HG03135 (cell line): ENCODE measurements around the gene ADPRHL1.

ENCODE experiments used
- ATAC-seq: cut with Tn5 transposase; IDR thresholded peaks from one replicate; pipeline ENCODE4 v1.9.1; 2021; ENCODE audit warnings: mild to moderate bottlenecking, moderate library complexity; ENCODE audit not compliant: unreplicated experiment

The ADPRHL1 gene

DNA sequence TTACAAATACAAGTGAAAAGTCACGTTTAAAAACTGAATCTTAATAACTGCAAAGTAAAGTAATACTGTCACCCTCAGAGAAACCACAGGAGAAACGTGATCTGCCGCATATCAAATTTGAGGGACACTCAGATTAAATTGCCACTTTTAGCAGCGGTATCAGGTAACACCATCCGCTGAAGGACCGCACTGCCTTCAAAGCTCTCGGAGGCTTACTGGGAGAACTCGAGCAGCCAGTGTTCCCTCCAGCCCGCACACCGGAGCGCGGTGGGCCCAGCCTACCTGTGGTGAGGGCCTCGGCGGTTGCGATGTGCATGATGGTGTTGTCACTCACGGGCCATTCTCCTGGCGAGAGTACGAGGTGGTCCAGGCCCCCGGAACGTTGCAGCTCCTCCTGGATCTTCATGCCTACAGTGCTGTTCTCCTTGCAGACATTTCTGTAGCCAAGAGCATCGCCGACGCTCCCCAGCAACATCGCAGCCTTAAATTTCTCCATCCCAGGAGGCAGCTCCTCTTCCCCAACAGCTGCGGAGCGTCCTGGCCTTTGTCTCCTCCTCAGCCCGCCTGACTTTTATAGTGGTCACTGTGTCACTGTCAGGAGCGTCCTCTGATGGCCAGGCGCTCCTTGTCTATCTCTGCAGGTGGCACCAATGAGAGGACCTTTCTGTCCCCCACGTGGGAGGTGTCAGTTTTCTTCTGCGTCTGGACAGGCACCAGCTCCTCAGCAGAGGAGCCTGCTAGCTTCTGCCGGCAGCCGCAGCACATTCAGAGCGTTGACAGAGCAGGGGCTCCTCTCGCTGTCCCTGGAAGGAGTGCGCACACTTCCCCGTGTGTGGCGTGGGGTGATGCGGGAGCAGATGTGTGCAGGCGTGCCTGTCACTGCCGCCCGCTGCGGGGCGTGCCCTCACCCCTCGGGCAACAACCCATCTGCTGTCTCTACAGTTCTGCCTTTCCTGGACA lies at the start of gene ADPRHL1:
ADPRHL1 (minus strand) TSS at position 547 of the 960 bp plus-strand sequence; CDS start at position 496, 51 bp downstream.
- no peak for ATAC-seq

DNA sequence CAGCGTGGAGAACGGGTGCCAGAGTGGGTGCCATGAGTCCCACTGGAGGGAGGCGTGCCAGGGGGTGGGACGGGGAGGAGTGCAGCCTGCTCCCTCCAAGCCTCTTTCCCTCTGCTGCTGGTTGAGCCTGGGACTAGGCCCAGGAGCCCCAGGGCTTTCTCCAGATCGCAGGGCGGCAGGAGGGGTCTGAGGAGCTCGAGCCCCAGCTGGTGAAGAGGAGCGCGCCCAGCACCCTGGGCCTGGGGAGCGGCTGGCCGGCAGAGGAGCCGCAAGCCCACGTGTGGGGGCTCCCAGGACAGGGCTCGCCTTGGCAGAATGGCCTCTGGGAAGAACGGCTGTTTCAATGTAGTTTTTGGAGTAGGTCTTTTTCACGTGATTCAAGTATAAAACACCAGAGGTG lies 49.4 kb upstream of the ADPRHL1 start:
- ATAC-seq = no peak

DNA sequence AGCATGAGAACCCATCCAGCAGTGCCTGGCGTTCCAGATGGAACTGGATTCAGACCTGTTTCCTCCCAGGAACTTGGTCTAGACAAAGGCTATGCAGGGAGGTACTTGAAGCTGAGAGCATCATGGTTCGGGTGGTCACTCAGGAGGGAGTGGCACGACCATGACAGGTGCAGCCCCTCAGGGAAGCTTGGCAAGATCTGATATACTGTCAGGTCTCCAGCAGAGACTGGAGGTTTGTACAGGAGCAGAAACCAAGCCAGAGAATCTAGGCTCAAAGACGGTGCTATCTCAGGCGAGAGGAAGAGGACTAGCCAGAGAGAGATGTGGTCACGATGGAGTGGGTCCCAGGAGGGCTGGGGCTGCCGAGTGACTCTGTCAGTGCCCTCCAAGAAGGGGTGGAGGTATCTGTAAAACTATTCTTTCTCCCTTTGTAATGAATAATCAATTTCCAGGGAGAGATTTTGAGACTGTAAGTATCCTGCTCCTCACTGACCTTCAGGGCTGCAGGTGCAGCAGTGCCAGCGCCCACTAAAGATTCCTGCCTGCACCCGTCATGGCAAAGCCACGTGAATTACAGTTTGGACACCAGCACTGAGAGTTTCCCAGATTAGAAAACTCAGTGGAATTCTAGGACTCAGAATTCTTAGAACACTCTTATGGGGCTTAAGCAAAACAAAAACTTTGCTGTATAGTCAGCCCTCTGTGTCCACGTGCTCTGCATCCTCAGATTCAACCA lies 47.4 kb upstream of the ADPRHL1 start:
- ATAC-seq = no peak

DNA sequence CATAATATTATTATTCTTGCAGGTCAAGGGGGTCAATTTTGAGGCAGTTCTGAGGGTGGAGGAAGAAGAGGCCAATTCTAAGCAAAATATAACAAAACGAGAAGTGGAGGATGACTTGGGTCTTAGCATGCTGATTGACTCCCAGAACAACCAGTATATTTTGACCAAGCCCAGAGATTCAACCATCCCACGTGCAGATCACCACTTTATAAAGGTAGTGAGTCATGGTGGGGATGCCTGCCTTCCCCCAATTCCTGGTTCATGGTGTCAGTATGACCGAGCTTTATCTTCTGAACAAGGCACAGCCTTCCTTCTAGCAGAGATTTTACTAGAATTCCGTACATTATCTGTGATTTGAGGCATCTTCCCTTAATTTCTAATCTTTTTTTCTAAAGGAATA lies 46.6 kb upstream of the ADPRHL1 start:
- no peak for ATAC-seq

DNA sequence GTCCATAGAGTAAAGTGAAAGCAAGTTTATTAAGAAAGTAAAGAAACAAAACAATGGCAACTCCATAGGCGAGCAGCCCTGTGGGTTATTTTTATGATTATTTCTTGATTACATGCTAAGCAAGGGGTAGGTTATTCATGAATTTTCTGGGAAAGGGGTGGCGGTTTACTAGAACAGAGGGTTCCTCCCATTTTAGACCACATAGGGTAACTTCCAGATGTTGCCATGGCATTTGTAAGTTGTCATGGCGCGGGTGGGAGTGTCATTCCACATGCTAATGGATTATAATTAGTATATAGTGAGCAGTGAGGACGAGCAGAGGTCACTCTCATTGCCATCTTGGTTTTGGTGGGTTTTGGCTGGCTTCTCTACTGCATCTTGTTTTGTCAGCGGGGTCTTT lies 45.6 kb upstream of the ADPRHL1 start:
- no peak for ATAC-seq

DNA sequence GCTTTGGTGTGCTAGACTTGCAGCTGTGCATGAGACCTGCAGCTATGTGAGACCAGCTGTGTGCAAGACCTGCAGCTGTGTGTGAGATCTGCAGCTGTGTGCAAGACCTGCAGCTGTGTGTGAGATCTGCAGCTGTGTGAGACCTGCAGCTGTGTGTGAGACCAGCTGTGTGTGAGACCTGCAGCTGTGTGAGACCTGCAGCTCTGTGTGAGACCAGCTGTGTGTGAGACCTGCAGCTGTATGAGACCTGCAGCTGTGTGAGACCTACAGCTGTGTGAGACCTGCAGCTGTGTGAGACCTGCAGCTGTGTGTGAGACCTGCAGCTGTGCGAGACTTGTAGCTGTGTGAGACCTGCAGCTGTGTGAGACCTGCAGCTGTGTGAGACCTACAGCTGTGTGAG lies 43.9 kb upstream of the ADPRHL1 start:
- no peak for ATAC-seq

DNA sequence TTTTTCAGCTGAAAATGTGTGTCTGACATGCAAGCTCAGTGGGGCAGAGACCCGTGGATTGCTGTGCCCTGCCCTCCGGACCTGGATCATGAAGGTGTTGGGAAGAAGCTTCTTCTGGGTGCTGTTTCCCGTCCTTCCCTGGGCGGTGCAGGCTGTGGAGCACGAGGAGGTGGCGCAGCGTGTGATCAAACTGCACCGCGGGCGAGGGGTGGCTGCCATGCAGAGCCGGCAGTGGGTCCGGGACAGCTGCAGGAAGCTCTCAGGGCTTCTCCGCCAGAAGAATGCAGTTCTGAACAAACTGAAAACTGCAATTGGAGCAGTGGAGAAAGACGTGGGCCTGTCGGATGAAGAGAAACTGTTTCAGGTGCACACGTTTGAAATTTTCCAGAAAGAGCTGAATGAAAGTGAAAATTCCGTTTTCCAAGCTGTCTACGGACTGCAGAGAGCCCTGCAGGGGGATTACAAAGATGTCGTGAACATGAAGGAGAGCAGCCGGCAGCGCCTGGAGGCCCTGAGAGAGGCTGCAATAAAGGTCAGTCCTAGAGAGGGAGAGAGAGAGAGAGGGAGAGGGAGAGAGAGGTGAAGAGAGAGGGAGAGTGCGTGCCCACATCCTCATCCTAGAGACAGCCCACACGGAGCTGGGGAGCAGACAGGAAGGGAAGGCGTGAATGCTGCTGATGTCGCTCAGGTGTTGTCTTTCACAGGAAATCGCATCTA lies 42.4 kb upstream of the ADPRHL1 start:
- no peak for ATAC-seq

DNA sequence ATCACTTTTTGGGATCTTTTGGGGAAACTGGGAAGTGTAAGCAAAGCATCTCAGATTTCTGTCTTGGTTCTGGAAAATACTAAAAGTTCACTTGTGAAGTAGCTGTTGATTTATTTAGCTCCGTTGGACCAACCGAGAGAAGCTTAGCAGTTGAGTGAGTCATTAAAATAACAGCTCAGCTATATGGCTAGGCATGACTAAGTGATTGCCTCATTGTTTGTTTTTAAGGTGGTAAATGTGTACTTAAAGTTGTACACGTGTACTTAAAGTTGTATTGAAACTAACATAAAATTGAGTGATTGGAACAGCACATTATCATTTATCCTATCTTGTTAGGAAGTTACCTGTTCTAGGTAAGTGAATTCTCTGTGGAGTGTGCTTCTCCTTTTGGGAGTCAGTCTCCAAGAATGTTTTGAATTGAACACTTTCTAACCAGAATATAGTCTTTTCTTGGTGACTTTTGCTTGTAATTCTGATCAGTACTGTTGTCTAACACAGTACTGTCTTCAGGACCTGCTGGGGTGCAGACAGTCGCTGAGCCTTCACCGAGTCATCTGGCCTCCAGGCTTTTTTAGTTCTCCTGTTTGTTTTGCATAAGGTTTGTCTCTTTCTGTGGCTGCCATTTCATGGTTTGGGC lies 40.1 kb upstream of the ADPRHL1 start:
- no peak for ATAC-seq

DNA sequence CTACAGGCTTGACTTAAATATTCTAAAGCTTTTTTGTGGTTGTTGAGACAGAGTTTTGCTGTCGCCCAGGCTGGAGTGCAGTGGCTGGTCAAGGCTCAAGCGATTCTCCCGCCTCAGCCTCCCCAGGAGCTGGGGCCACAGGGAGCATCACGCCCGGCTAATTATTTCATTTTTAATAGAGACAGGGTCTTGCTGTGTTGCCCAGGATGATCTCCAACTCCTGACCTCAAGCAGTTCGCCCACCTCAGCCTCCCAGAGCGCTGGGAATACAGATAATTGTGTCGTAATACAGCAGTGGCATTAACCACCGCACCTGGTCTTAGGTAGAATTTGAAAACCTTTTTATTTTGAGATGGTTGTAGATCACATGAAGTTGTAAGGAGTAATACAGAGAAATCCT lies 38.7 kb upstream of the ADPRHL1 start:
- no peak for ATAC-seq

DNA sequence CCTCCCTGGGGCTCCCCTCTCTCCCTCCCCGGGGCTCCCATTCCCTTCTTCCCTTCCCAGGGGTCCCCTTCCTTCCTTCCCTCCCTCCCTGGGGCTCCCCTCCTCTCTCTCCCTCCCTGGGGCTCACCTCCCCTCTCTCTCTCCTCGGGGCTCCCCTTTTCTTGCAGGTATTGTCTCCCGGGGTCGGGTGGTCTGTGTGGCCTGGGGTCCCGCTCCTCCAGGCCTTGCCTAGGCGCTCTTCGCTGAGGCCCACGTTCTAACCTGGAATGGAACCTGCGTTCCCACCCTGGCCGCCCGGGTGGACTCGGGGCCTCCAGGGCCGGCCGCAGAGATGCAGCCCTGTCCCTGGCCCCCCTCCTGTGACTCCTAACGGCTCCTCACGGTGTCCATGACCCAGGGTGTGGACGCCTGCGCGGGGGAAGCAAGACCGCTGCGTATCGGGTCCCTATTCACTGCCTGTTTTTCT lies 38.2 kb upstream of the ADPRHL1 start:
- ATAC-seq = no peak

DNA sequence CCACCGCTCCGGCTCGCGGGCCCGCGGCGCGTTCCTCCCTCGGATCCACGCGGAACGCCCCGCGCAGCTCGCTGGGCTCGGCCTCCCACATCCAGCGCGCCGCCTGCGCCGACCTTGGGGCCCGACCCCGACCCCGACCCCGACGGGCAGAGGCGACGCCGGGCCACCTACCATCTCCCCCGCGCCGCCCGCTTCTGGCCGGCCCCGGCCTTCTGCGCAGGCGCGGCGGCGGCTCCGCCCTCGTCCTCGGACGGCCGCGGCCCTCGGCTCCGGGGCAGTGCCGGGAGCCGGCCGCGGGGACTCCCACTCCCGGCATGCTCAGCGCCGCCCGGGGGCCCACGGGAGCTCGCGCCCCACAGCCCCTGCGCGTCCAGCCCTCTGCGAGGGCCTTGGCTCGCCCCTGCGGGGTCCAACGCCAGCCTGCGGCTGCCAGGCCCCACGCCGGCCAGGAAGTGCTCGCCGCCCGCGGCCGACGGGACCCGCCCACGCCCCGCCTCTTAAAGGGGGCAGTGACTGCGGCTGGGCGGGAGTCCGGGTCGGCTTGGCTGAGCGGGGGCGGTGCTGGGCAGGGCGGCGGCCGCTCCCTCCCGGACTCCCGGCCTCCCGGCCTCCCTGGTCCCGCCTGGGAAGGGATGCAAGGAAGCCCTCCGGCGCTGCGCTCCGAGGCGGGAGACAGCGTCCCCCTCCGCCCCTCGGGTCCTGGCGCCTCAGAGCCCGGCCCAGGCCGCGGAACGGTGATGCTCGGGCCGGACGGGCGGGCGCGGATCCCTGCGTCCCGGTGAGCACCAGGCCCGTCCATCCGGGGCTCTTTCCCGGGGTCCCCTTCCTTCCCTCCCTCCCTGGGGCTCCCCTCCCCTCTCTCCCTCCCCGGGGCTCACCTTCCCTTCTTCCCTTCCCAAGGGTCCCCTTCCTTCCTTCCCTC lies 37.5 kb upstream of the ADPRHL1 start, which contains the start of gene DCUN1D2:
DCUN1D2 (minus strand) TSS at position 216 of the 922 bp plus-strand sequence; CDS start at position 174, 42 bp downstream.
- peak; percentile 82 for ATAC-seq

DNA sequence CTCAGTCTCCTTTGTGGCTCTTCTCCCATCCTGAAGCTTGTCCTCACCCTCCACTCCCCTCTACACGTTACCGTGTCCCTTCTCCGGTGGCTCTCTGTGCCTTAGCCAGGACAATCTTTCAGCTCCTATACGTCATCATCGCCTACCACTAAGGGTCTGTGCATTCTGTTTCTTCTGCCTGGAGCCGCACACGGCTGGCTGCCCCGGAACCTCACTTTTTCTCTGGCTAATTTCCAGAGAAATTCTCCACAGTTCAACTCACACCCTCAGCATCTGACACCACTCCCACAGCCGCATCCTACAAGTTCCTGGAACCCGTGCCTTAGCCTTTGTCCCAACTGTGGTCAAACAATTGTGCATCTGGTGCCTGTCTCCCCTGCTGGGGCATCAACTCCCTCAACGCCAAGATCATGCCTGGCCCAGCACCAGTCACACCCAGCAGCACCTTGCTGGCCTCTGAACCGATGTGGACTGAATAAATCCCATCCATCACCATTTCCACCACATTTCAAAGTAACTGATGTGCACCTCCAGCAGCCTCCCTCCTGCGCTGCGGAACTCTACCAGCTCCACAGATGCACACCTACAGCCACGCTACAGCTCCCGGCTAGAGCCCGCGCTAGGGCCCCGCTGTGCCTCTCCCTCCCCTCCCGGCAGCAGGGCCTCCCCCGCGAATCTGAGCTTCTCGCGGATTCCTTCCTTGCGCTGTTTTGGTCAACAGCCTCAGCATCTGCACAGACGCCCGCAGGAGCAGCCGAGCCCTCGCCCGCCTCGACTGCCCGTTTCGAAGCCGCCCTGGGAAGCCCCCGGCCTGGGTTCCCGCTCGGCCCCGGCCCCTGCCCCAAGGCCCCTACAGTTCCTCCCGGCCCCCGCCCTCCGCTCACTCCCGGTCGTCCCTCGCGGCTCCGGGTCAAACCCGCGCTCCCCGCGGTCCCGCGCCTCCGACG lies 36.5 kb upstream of the ADPRHL1 start:
- peak; percentile 22 for ATAC-seq

DNA sequence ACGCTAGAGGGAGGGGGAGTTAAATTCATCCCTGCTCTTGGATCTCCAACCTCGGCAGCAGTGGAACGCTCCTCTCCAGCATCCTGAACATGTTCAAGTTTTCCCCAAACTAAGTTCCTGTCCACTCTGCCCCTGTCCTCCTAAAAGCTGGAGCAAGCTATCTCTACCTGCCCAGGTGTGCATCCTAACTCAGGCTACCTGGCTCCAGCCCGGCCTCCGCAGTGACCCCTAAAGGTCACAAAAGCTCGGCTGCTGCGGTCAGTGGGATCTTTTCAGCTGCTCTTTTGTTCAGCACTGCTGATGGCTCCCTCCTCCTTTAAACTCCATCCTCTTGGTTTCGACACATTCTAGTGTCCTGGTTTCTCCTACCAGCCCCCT lies 35.9 kb upstream of the ADPRHL1 start:
- ATAC-seq = no peak

DNA sequence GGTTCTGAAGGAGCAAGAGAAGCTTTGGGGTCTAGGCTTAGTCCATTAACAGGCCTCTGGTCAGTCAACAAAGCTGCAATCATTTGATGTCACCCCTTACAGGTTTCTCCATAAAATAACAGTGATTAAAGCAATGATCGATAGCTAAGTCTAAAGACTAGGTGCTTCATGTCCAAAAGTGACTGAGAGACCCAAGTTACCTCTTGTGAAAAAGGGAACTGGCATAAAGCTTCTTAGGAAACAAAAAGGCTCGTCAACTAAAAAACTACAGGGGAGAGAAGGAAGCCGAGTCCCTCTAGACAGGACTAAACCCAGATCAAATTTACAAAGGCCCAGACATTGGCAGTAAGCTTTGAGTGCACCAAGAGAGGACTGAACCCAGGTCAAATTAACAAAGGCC lies 35.0 kb upstream of the ADPRHL1 start:
- ATAC-seq = no peak

DNA sequence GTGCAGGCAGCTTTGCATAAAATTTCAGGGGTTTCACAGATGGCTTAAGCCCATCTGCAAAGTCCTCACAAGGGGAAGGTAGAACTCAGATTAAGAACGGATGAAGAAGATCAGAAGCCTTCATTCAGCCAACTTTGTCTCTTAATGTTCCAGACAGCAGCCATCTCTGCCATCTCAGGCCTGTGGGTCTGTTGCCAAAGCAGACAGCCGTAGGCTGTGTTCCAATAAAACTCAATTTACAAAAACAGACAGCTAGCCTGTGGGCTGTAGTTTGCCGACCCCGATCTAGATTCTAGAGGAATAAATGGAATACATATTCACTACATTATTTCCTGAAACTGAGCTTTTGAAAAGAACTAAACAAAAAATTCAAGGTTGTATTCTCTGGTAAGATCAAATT lies 33.4 kb upstream of the ADPRHL1 start:
- ATAC-seq = no peak

DNA sequence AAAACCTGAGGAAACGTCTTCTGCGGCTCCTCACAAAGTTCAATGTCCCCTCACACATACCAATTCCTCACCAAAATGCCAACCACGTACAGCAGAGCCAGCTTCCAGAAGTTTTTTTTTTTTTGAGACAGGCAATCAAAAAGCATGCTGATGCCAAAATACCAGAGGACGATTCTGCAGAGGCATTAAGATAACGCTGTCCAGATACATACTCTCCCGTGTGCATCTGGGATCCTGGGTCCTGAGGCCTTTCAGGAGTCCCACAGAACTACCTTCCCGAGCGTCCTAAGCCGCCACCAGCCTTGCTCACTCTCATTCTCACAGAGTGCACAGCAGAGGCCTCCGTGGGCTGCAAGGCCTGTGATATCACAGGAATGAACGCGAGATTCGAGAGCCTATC lies 32.3 kb upstream of the ADPRHL1 start:
- ATAC-seq = no peak

DNA sequence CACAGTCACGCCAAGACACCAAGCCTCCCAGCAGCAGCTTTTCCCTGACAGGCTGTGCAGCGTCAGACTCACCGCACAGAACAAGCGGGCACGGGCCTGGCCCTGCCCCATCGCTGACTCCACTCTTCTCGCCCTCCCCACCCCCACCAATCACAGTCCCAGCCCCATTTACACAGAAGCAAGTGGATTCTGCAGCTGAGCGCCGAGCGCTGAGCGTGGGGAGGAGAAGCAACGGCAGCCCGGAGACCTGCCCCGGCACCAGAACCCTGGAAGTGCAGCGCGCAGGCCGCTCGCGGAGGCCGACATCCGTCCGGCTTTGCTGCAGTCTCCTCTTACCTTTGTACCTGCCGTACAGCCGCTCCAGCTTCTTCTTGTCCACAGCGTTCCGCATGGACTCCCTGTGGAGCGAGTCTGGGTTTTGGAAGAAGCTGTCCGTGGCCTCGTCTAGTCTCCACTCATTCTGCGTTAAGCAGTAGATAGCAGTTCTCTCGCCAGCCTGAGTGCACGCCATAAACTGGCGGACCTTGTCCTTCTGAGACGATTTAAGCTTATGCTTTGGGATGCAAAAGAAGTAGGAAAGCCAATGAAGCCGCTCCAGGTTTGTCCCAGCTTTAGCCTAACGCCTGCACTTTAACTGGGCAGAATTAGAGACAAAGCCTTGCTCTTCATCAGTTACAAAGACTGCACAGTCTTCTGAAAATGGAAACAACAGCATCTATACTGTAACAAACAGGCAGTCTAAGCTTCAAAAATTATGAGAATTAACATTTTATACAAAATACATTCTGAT lies 30.4 kb upstream of the ADPRHL1 start:
- ATAC-seq = no peak

DNA sequence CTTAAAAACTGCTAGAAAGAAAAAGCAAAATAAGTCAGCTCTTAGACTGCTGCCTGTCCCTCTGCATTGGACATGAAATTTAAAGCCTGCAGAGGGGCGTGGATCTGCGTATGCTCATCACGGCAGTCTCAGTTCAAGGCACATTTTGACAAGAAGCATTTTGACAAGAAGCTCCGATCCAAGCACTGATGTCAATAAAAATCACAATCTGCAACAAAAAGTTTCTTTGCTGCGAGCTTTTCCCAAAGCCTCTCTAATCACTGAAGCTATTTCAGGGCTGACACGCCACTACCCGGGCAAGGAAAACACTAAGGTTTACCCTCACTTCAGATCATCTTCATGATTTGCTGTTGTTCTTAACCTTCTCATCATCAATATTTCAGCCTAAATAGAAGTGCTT lies 29.8 kb upstream of the ADPRHL1 start:
- no peak for ATAC-seq
